ENCODE measurements around the gene FBXW7. TPM values are rescaled to one million over a fixed set of nuclear protein-coding genes. Genes with fewer than 3 reads are reported as not detected.

Gene FBXW7
- total RNA-seq, 6 experiments from 2014 or later = 12.9 to 25.5 (median 17.6) TPM

- intact Hi-C loops (cut with DNase I) = no loop called here
- ATAC-seq (no peak), DNase-seq (no peak)
- Histone ChIP-seq H3K4me1 (no peaks in the 10 kb centered on the region), H3K9me3 (no peaks in the 10 kb centered on the region), H3K36me3 (no peaks in the 10 kb centered on the region), H3K27me3 (no peaks in the 10 kb centered on the region), H3K27ac (no peak overlapping the region), H3K4me3 (no peak overlapping the region)
- no peak for TF ChIP-seq POLR2A (IDR thresholded peaks at IDR 0.05)
- no peak for TF ChIP-seq CTCF (IDR thresholded peaks at IDR 0.05)
Measured at GRCh38 chr4:152514356-152514755, 21.5 kb downstream of the FBXW7 start.

- ATAC-seq = no peak
Measured at GRCh38 chr4:152513078-152513477, 22.8 kb downstream of the FBXW7 start.

GRCh38 chr4:152512483-152512882 is 23.4 kb downstream of the FBXW7 start:
- Histone ChIP-seq H3K9me3 (no peaks in the 10 kb centered on the region), H3K36me3 (no peaks in the 10 kb centered on the region), H3K27me3 (no peaks in the 10 kb centered on the region), H3K4me1 (no peaks in the 10 kb centered on the region), H3K4me3 (no peak overlapping the region), H3K27ac (no peak overlapping the region)
- 76% methylated on average over 5 of the region's 5 CpGs for WGBS (ENCODE audit: insufficient coverage, low coverage, low lambda C conversion rate, missing lambda C conversion rate)
- TF ChIP-seq POLR2A (IDR thresholded peaks at IDR 0.05) (no peak), CTCF (IDR thresholded peaks at IDR 0.05) (no peak)
- intact Hi-C loops (cut with DNase I) = no loop called here
- DNase-seq (no peak), ATAC-seq (peak in 2 of 4 donors; percentile 27 to 28)

More at GRCh38 chr4:152513078-152513477, 22.8 kb downstream of the FBXW7 start:
- Histone ChIP-seq H3K4me1 (no peaks in the 10 kb centered on the region), H3K27me3 (no peaks in the 10 kb centered on the region), H3K4me3 (no peak overlapping the region), H3K9me3 (no peaks in the 10 kb centered on the region), H3K27ac (no peak overlapping the region), H3K36me3 (no peaks in the 10 kb centered on the region)
- intact Hi-C loops (cut with DNase I) = no loop called here
- TF ChIP-seq CTCF (IDR thresholded peaks at IDR 0.05) = no peak
- TF ChIP-seq POLR2A (IDR thresholded peaks at IDR 0.05) = no peak
- DNase-seq = no peak
- 93% methylated on average over 6 of the region's 7 CpGs for WGBS (ENCODE audit: insufficient coverage, low coverage, low lambda C conversion rate, missing lambda C conversion rate)

GRCh38 chr4:152510349-152511147 is 25.3 kb downstream of the FBXW7 start:
- no peak overlapping the region for H3K27ac ChIP-seq
- WGBS (ENCODE audit: insufficient coverage, low coverage, low lambda C conversion rate, missing lambda C conversion rate) = 78% methylated on average over 7 of the region's 7 CpGs
- no peaks in the 10 kb centered on the region for H3K27me3 ChIP-seq
- ATAC-seq (no peak), DNase-seq (no peak)
- no peak overlapping the region for H3K4me3 ChIP-seq
- TF ChIP-seq CTCF (IDR thresholded peaks at IDR 0.05) = no peak
- TF ChIP-seq POLR2A (IDR thresholded peaks at IDR 0.05) = no peak
- H3K4me1 ChIP-seq = no peaks in the 10 kb centered on the region
- intact Hi-C loops (cut with DNase I) = no loop called here
- no peaks in the 10 kb centered on the region for H3K36me3 ChIP-seq
- no peaks in the 10 kb centered on the region for H3K9me3 ChIP-seq
